COLO829 (cell line): Measurements from ENCODE around the gene DLGAP4.

ENCODE experiments used
- DNase-seq: peaks from one replicate; pipeline ENCODE4 v3.0.0; 2012; ENCODE audit warnings: low spot score

Gene DLGAP4

GRCh38 chr20:36477475-36477874, 171.3 kb downstream of the DLGAP4 start:
- DNase-seq: no peak

- DNase-seq: no peak
Observed at GRCh38 chr20:36478137-36478905, 172.2 kb downstream of the DLGAP4 start.

GRCh38 chr20:36479938-36480337, 173.8 kb downstream of the DLGAP4 start:
- no peak for DNase-seq

- no peak for DNase-seq
Observed at GRCh38 chr20:36480456-36481048, 174.4 kb downstream of the DLGAP4 start.

- no peak for DNase-seq
Observed at GRCh38 chr20:36481380-36482043, 175.4 kb downstream of the DLGAP4 start.

GRCh38 chr20:36482044-36482473, 175.9 kb downstream of the DLGAP4 start:
- DNase-seq: no peak

GRCh38 chr20:36483209-36483918, 177.2 kb downstream of the DLGAP4 start:
- DNase-seq: no peak

- DNase-seq: no peak
Observed at GRCh38 chr20:36483919-36484808, 178.0 kb downstream of the DLGAP4 start.

- DNase-seq: no peak
Observed at GRCh38 chr20:36485286-36485685, 179.1 kb downstream of the DLGAP4 start.

- no peak for DNase-seq
Observed at GRCh38 chr20:36487069-36487468, 180.9 kb downstream of the DLGAP4 start.

GRCh38 chr20:36490191-36490590, 184.1 kb downstream of the DLGAP4 start:
- DNase-seq: no peak

GRCh38 chr20:36491901-36492617, 185.9 kb downstream of the DLGAP4 start:
- no peak for DNase-seq

GRCh38 chr20:36493051-36493800, 187.1 kb downstream of the DLGAP4 start:
- DNase-seq: no peak

GRCh38 chr20:36493801-36494114, 187.6 kb downstream of the DLGAP4 start:
- DNase-seq: no peak

GRCh38 chr20:36496707-36497669, 190.8 kb downstream of the DLGAP4 start:
- no peak for DNase-seq

- no peak for DNase-seq
Observed at GRCh38 chr20:36497856-36498255, 191.7 kb downstream of the DLGAP4 start.

GRCh38 chr20:36498386-36499179, 192.4 kb downstream of the DLGAP4 start:
- no peak for DNase-seq

GRCh38 chr20:36499211-36499610, 193.1 kb downstream of the DLGAP4 start:
- no peak for DNase-seq
